GM23248 (cell line): Measurements from ENCODE around the gene SDHB. TPM values are rescaled to one million over a fixed set of nuclear protein-coding genes. Genes with fewer than 3 reads are reported as not detected.

Source experiments
- DNase-seq: peaks from one replicate; pipeline ENCODE4 v3.0.0-alpha.2; 2015
- H2AFZ ChIP-seq: fragments of 200-600 bp; sonication (generic); 2 replicates; pipeline ENCODE4 v1.6.1; 2016; ENCODE audit warnings: antibody characterized with exemption
- H3F3A ChIP-seq: fragments of 200-600 bp; sonication (generic); 2 replicates; pipeline ENCODE4 v1.6.1; 2016; ENCODE audit warnings: mild to moderate bottlenecking, antibody characterized with exemption, mixed run types; ENCODE audit not compliant: insufficient read depth
- H3K27ac ChIP-seq: fragments of 200-600 bp; sonication (generic); 2 replicates; pipeline ENCODE4 v1.5.1; 2016; ENCODE audit warnings: mild to moderate bottlenecking
- H3K27me3 ChIP-seq: fragments of 200-600 bp; sonication (generic); replicated peaks from 2 replicates; pipeline ENCODE4 v1.6.1; 2016; ENCODE audit warnings: mild to moderate bottlenecking; ENCODE audit not compliant: insufficient read depth
- H3K36me3 ChIP-seq: fragments of 200-600 bp; sonication (generic); 2 replicates; pipeline ENCODE4 v1.6.1; 2016; ENCODE audit warnings: low read depth, mild to moderate bottlenecking
- H3K4me1 ChIP-seq: fragments of 200-600 bp; sonication (generic); 2 replicates; pipeline ENCODE4 v1.6.1; 2016; ENCODE audit warnings: mild to moderate bottlenecking; ENCODE audit not compliant: insufficient read depth
- H3K4me2 ChIP-seq: fragments of 200-600 bp; sonication (generic); one replicate; pipeline ENCODE4 v1.6.1; 2016; ENCODE audit warnings: mild to moderate bottlenecking; ENCODE audit not compliant: unreplicated experiment
- H3K4me3 ChIP-seq: fragments of 200-600 bp; sonication (generic); 2 replicates; pipeline ENCODE4 v1.5.1; 2016; ENCODE audit warnings: mild to moderate bottlenecking
- H3K79me2 ChIP-seq: fragments of 200-600 bp; sonication (generic); 2 replicates; pipeline ENCODE4 v1.6.1; 2016; ENCODE audit warnings: mild to moderate bottlenecking; ENCODE audit not compliant: insufficient read depth
- H3K9ac ChIP-seq: fragments of 200-600 bp; sonication (generic); 2 replicates; pipeline ENCODE4 v1.6.1; 2016; ENCODE audit warnings: mild to moderate bottlenecking
- H3K9me2 ChIP-seq: fragments of 200-600 bp; sonication (generic); 2 replicates; pipeline ENCODE4 v1.6.1; 2016; ENCODE audit warnings: mixed run types, mild to moderate bottlenecking, moderate library complexity; ENCODE audit not compliant: insufficient read depth
- H3K9me3 ChIP-seq: fragments of 200-600 bp; sonication (generic); one replicate; pipeline ENCODE4 v1.6.1; 2017; ENCODE audit warnings: low read depth
- H4K20me1 ChIP-seq: fragments of 200-600 bp; sonication (generic); 2 replicates; pipeline ENCODE4 v1.6.0; 2016; ENCODE audit not compliant: insufficient read depth
- EZH2 ChIP-seq: fragments of 200-600 bp; sonication (generic); IDR thresholded peaks from 2 replicates; pipeline ENCODE4 v1.6.1; 2018; ENCODE audit warnings: antibody characterized with exemption, mild to moderate bottlenecking; ENCODE audit not compliant: insufficient read depth, poor library complexity, severe bottlenecking
- EZH2phosphoT487 ChIP-seq: fragments of 200-600 bp; sonication (generic); IDR thresholded peaks from 2 replicates; pipeline ENCODE4 v1.6.1; 2018; ENCODE audit warnings: antibody characterized with exemption, moderate library complexity, mild to moderate bottlenecking, low read depth; ENCODE audit not compliant: insufficient read depth
- WGBS, 2 experiments: methylation state at CpG; one replicate each; pipeline ENCODE4 v1.1.6; 2015 to 2017; ENCODE audit warnings: low lambda C conversion rate in 2 of 2, low coverage in 1 of 2; ENCODE audit errors: missing lambda C conversion rate in 2 of 2; 5-methylcytosine and 5-hydroxymethylcytosine counted together
- in situ Hi-C: fragments of 300-500 bp; cut with MboI; formaldehyde crosslinking; loops from 2 replicates; pipeline ENCODE4 v1.15.0; 2020
- polyA plus RNA-seq: library from polyadenylated mRNA; unstranded; fragments of >200 nt; fragmentation: Nextera tagmentation; extraction: Ambion mirVana; gene quantifications from 2 replicates; pipeline ENCODE4 v1.2.1, GENCODE V29; 2016
- total RNA-seq: library from RNA; depleted of rRNA; stranded (reverse); fragments of >200 nt; shearing (Covaris generic); gene quantifications from 2 replicates; pipeline ENCODE4 v1.2.3, GENCODE V29; 2014

The SDHB gene
- total and polyA plus RNA-seq, 2 experiments from 2014 or later: 84.1 to 124 TPM

GRCh38 chr1:17040135-17040534 lies 13.7 kb downstream of the SDHB start:
- Histone ChIP-seq H3K27me3 (no peaks in the 10 kb centered on the region), H2AFZ (no peak overlapping the region), H3K9me2 (no peaks in the 10 kb centered on the region), H3K36me3 (peaks cover 47% of the 10 kb centered on the region), H3K4me1 (no peaks in the 10 kb centered on the region), H3K4me3 (no peak overlapping the region), H3K4me2 (no peak overlapping the region), H3K9ac (no peak overlapping the region), H3K27ac (no peak overlapping the region), H4K20me1 (no peaks in the 10 kb centered on the region), H3F3A (no peaks in the 10 kb centered on the region), H3K79me2 (peaks cover 60% of the 10 kb centered on the region), H3K9me3 (no peaks in the 10 kb centered on the region)
- 98 to 100% methylated on average over 1 of the region's 1 CpG for WGBS, 2 experiments
- TF ChIP-seq EZH2 (no peak), EZH2phosphoT487 (no peak)
- in situ Hi-C loops: loop anchor here (5.0 kb wide), 1 partner anchor 78 kb away; no protein-coding TSS in a partner anchor
- DNase-seq: no peak

- Histone ChIP-seq H3K9ac (no peak overlapping the region), H3K4me2 (no peak overlapping the region), H3K27ac (no peak overlapping the region), H3K27me3 (no peaks in the 10 kb centered on the region), H3K9me2 (no peaks in the 10 kb centered on the region), H3K4me3 (no peak overlapping the region), H3K36me3 (peaks cover 41% of the 10 kb centered on the region), H3F3A (no peaks in the 10 kb centered on the region), H2AFZ (no peak overlapping the region), H3K79me2 (peaks cover 60% of the 10 kb centered on the region), H3K4me1 (no peaks in the 10 kb centered on the region), H3K9me3 (no peaks in the 10 kb centered on the region), H4K20me1 (no peaks in the 10 kb centered on the region)
- no peak for DNase-seq
- 96 to 98% methylated on average over 2 of the region's 2 CpGs for whole genome bisulfite sequencing, 2 experiments
- TF ChIP-seq EZH2phosphoT487 (no peak), EZH2 (no peak)
- in situ Hi-C loops: no loop called here
These were observed 14.3 kb downstream of the SDHB start for GRCh38 chr1:17039522-17039921.

- in situ Hi-C loops: no loop called here
- H3K4me2 ChIP-seq: no peak overlapping the region
- WGBS, 2 experiments: 61 to 70% methylated on average over 4 of the region's 4 CpGs
These were observed 20.4 kb downstream of the SDHB start for GRCh38 chr1:17033481-17033880.

GRCh38 chr1:17032741-17033140 lies 21.1 kb downstream of the SDHB start:
- TF ChIP-seq EZH2: no peak
- no peak for TF ChIP-seq EZH2phosphoT487
- Histone ChIP-seq H3K4me2 (no peak overlapping the region), H3K9me3 (no peaks in the 10 kb centered on the region), H3K27me3 (no peaks in the 10 kb centered on the region), H3K9ac (no peak overlapping the region), H3K4me1 (peaks cover 12% of the 10 kb centered on the region), H3K36me3 (peaks cover 25% of the 10 kb centered on the region; the same call in 1 of the 2 replicates), H3K27ac (no peak overlapping the region), H3K4me3 (no peak overlapping the region), H2AFZ (no peak overlapping the region), H3K9me2 (no peaks in the 10 kb centered on the region), H3K79me2 (peaks cover 27% of the 10 kb centered on the region; the same call in 1 of the 2 replicates), H4K20me1 (no peaks in the 10 kb centered on the region), H3F3A (peaks cover 10% of the 10 kb centered on the region)
- DNase-seq: no peak
- WGBS, 2 experiments: 67 to 84% methylated on average over 3 of the region's 3 CpGs
- in situ Hi-C loops: no loop called here

More at GRCh38 chr1:17033481-17033880, 20.4 kb downstream of the SDHB start:
- H3K9me2 ChIP-seq: no peaks in the 10 kb centered on the region
- H3F3A ChIP-seq: peaks cover 4% of the 10 kb centered on the region; the same call in 1 of the 2 replicates
- H2AFZ ChIP-seq: no peak overlapping the region
- no peaks in the 10 kb centered on the region for H4K20me1 ChIP-seq
- H3K4me1 ChIP-seq: peaks cover 4% of the 10 kb centered on the region
- no peak for DNase-seq
- no peaks in the 10 kb centered on the region for H3K9me3 ChIP-seq
- no peaks in the 10 kb centered on the region for H3K27me3 ChIP-seq
- no peak for TF ChIP-seq EZH2
- no peak for TF ChIP-seq EZH2phosphoT487
- peaks cover 29% of the 10 kb centered on the region for H3K36me3 ChIP-seq
- no peak overlapping the region for H3K4me3 ChIP-seq
- H3K9ac ChIP-seq: no peak overlapping the region
- H3K27ac ChIP-seq: no peak overlapping the region
- H3K79me2 ChIP-seq: peaks cover 27% of the 10 kb centered on the region; the same call in 1 of the 2 replicates

- in situ Hi-C loops: no loop called here
- WGBS, 2 experiments: 87 to 88% methylated on average over 4 of the region's 4 CpGs
- H3K4me3 ChIP-seq: no peak overlapping the region
These were observed 22.4 kb downstream of the SDHB start for GRCh38 chr1:17031436-17031835.

More at GRCh38 chr1:17031436-17031835, 22.4 kb downstream of the SDHB start:
- H3K27me3 ChIP-seq: no peaks in the 10 kb centered on the region
- no peak for DNase-seq
- H3K4me2 ChIP-seq: no peak overlapping the region
- no peaks in the 10 kb centered on the region for H4K20me1 ChIP-seq
- H3K9ac ChIP-seq: no peak overlapping the region
- H3K79me2 ChIP-seq: peaks cover 21% of the 10 kb centered on the region; the same call in 1 of the 2 replicates
- H3F3A ChIP-seq: peaks cover 19% of the 10 kb centered on the region
- H3K9me2 ChIP-seq: no peaks in the 10 kb centered on the region
- peaks cover 24% of the 10 kb centered on the region; the same call in 1 of the 2 replicates for H3K36me3 ChIP-seq
- no peaks in the 10 kb centered on the region for H3K9me3 ChIP-seq
- no peak overlapping the region for H3K27ac ChIP-seq
- H2AFZ ChIP-seq: no peak overlapping the region
- TF ChIP-seq EZH2phosphoT487 (no peak), EZH2 (no peak)
- peaks cover 19% of the 10 kb centered on the region for H3K4me1 ChIP-seq
